GM23338 (cell line): Measurements from ENCODE around the gene ZNF784. TPM values are rescaled to one million over a fixed set of nuclear protein-coding genes. Genes with fewer than 3 reads are reported as not detected.

ENCODE experiments used
- ATAC-seq: fragments of 200-7000 bp; cut with Tn5 transposase; 3 replicates; pipeline ENCODE4 v1.9.1; 2020
- DNase-seq: peaks from one replicate; pipeline ENCODE4 v3.0.0-alpha.2; 2015; ENCODE audit warnings: low spot score
- H2AFZ ChIP-seq: fragments of 200-600 bp; sonication (generic); 2 replicates; pipeline ENCODE4 v1.8.0; 2016; ENCODE audit warnings: antibody characterized with exemption, mild to moderate bottlenecking, moderate library complexity
- H3F3A ChIP-seq: fragments of 200-600 bp; sonication (generic); replicated peaks from 2 replicates; pipeline ENCODE4 v1.8.0; 2017; ENCODE audit warnings: antibody characterized with exemption, mixed run types, low read depth
- H3K27ac ChIP-seq: fragments of 200-600 bp; sonication (generic); 2 replicates; pipeline ENCODE4 v1.6.1; 2016; ENCODE audit warnings: low read depth
- H3K27me3 ChIP-seq: fragments of 200-600 bp; sonication (generic); 2 replicates; pipeline ENCODE4 v1.8.0; 2016; ENCODE audit warnings: mild to moderate bottlenecking, mixed run types, moderate library complexity; ENCODE audit not compliant: insufficient read depth
- H3K36me3 ChIP-seq: fragments of 200-600 bp; sonication (generic); 2 replicates; pipeline ENCODE4 v1.8.0; 2016; ENCODE audit warnings: mild to moderate bottlenecking; ENCODE audit not compliant: insufficient read depth
- H3K4me1 ChIP-seq: fragments of 200-600 bp; sonication (generic); 2 replicates; pipeline ENCODE4 v1.8.0; 2016; ENCODE audit warnings: mild to moderate bottlenecking, moderate library complexity; ENCODE audit not compliant: insufficient read depth
- H3K4me2 ChIP-seq: fragments of 200-600 bp; sonication (generic); 2 replicates; pipeline ENCODE4 v1.7.1; 2017; ENCODE audit warnings: mixed run types
- H3K4me3 ChIP-seq: fragments of 200-600 bp; sonication (generic); 2 replicates; pipeline ENCODE4 v1.6.1; 2016; ENCODE audit warnings: mixed run types
- H3K79me2 ChIP-seq: fragments of 200-600 bp; sonication (generic); replicated peaks from 2 replicates; pipeline ENCODE4 v1.8.0; 2017; ENCODE audit warnings: mild to moderate bottlenecking; ENCODE audit not compliant: insufficient read depth
- H3K9me2 ChIP-seq: fragments of 200-600 bp; sonication (generic); 2 replicates; pipeline ENCODE4 v1.8.0; 2017; ENCODE audit not compliant: insufficient read depth
- H4K20me1 ChIP-seq: fragments of 200-600 bp; sonication (generic); replicated peaks from 2 replicates; pipeline ENCODE4 v1.8.0; 2017; ENCODE audit warnings: mild to moderate bottlenecking; ENCODE audit not compliant: insufficient read depth
- H3K27ac Mint-ChIP-seq: 2 replicates; pipeline ENCODE4 v1.8.0; 2020; ENCODE audit warnings: inconsistent platforms, mild to moderate bottlenecking, moderate library complexity, mixed read lengths
- H3K27me3 Mint-ChIP-seq: 3 replicates; pipeline ENCODE4 v1.8.0; 2022; ENCODE audit warnings: low read depth, mild to moderate bottlenecking, moderate library complexity, mixed read lengths, inconsistent platforms; ENCODE audit not compliant: insufficient read depth, poor library complexity
- H3K36me3 Mint-ChIP-seq: 3 replicates; pipeline ENCODE4 v1.8.0; 2021; ENCODE audit warnings: low read depth, mild to moderate bottlenecking, inconsistent platforms, moderate library complexity, mixed read lengths
- H3K4me1 Mint-ChIP-seq: 3 replicates; pipeline ENCODE4 v1.8.0; 2020; ENCODE audit warnings: mild to moderate bottlenecking, inconsistent platforms, mixed read lengths
- H3K4me3 Mint-ChIP-seq: 3 replicates; pipeline ENCODE4 v1.8.0; 2021; ENCODE audit warnings: moderate library complexity, mild to moderate bottlenecking, inconsistent platforms, mixed read lengths
- H3K9me3 Mint-ChIP-seq: 3 replicates; pipeline ENCODE4 v1.8.0; 2020; ENCODE audit warnings: moderate library complexity, mild to moderate bottlenecking, inconsistent platforms, mixed read lengths
- CREB1 ChIP-seq: fragments of 250-450 bp; sonication (Bioruptor Pico); IDR thresholded peaks from 2 replicates; pipeline ENCODE4 v1.5.0; 2020; ENCODE audit warnings: low read depth, mild to moderate bottlenecking, moderate library complexity
- CTCF ChIP-seq, 2 experiments: fragments of 200-600 bp in 1 of 2; sonication (generic) in 1 of 2; conservative IDR thresholded peaks; 2 replicates each; pipeline versions ENCODE4 v1.5.1 to v1.6.1; 2016 to 2017; ENCODE audit warnings: antibody characterized with exemption in 2 of 2, low read depth in 2 of 2, mild to moderate bottlenecking in 2 of 2, moderate library complexity in 1 of 2
- ETS1 ChIP-seq: IDR thresholded peaks from 2 replicates; pipeline ENCODE4 v1.6.1; 2016; ENCODE audit warnings: antibody characterized with exemption
- EZH2 ChIP-seq: fragments of 200-600 bp; sonication (generic); IDR thresholded peaks from one replicate; pipeline ENCODE4 v1.8.0; 2017; ENCODE audit warnings: antibody characterized with exemption, mild to moderate bottlenecking, low read depth; ENCODE audit not compliant: unreplicated experiment
- JUNB ChIP-seq: IDR thresholded peaks from one replicate; pipeline ENCODE4 v1.6.1; 2016; ENCODE audit warnings: antibody characterized with exemption; ENCODE audit not compliant: unreplicated experiment
- NANOG ChIP-seq: IDR thresholded peaks from 2 replicates; pipeline ENCODE4 v1.6.1; 2016; ENCODE audit warnings: antibody characterized with exemption, borderline replicate concordance
- POLR2AphosphoS5 ChIP-seq: IDR thresholded peaks from 2 replicates; pipeline ENCODE4 v1.6.1; 2016; ENCODE audit warnings: antibody characterized with exemption, low read depth
- REST ChIP-seq: IDR thresholded peaks from one replicate; pipeline ENCODE4 v1.6.1; 2018; ENCODE audit warnings: antibody characterized with exemption; ENCODE audit not compliant: unreplicated experiment
- STAT1 ChIP-seq: IDR thresholded peaks from one replicate; pipeline ENCODE4 v1.6.1; 2016; ENCODE audit warnings: antibody characterized with exemption; ENCODE audit not compliant: unreplicated experiment
- ZNF114 ChIP-seq: fragments of 250-450 bp; sonication (Bioruptor Pico); IDR thresholded peaks from 2 replicates; pipeline ENCODE4 v1.5.0; 2020; ENCODE audit warnings: mild to moderate bottlenecking, moderate library complexity
- ZNF331 ChIP-seq: fragments of 250-450 bp; sonication (Bioruptor Pico); IDR thresholded peaks from 2 replicates; pipeline ENCODE4 v1.5.0; 2020; ENCODE audit warnings: low read depth, mild to moderate bottlenecking, moderate library complexity
- polyA plus RNA-seq: library from polyadenylated mRNA; unstranded; fragments of >200 nt; fragmentation: Nextera tagmentation; extraction: Ambion mirVana; gene quantifications from 2 replicates; pipeline ENCODE4 v1.2.1, GENCODE V29; 2016
- total RNA-seq: library from RNA; depleted of rRNA; stranded (reverse); fragments of >200 nt; shearing (Covaris generic); gene quantifications from 2 replicates; pipeline ENCODE4 v1.2.3, GENCODE V29; 2014

Gene ZNF784
- total and polyA plus RNA-seq, 2 experiments from 2014 or later = 1.5 to 6.7 TPM

- H3K4me2 ChIP-seq = peak overlapping the region; percentile 87
These were observed 22.7 kb upstream of the ZNF784 start for GRCh38 chr19:55646889-55647731.

GRCh38 chr19:55645512-55645881, 21.1 kb upstream of the ZNF784 start:
- DNase-seq (no peak), ATAC-seq (no peak)
- no peaks in the 10 kb centered on the region for H3K36me3 ChIP-seq
- no peaks in the 10 kb centered on the region for H3K9me2 ChIP-seq
- H3K4me3 ChIP-seq = no peak overlapping the region
- peaks cover 22% of the 10 kb centered on the region for H3F3A ChIP-seq
- H3K4me1 Mint-ChIP-seq = peaks cover 25% of the 10 kb centered on the region
- peaks cover under 1% of the 10 kb centered on the region; the same call in 2 of the 3 replicates for H3K9me3 Mint-ChIP-seq
- H3K4me1 ChIP-seq = no peaks in the 10 kb centered on the region; the same call in 1 of the 2 replicates
- H3K36me3 Mint-ChIP-seq = peaks cover 37% of the 10 kb centered on the region
- no peak overlapping the region for H3K27ac Mint-ChIP-seq
- H3K4me2 ChIP-seq = no peak overlapping the region
- H2AFZ ChIP-seq = no peak overlapping the region
- H4K20me1 ChIP-seq = no peaks in the 10 kb centered on the region
- peaks cover 37% of the 10 kb centered on the region for H3K79me2 ChIP-seq
- H3K27me3 Mint-ChIP-seq = peaks cover 41% of the 10 kb centered on the region
- peak overlapping the region; percentile 84 for H3K4me3 Mint-ChIP-seq
- H3K27ac ChIP-seq = no peak overlapping the region
- H3K27me3 ChIP-seq = no peaks in the 10 kb centered on the region
- no peak for TF ChIP-seq EZH2
- TF ChIP-seq REST = no peak
- TF ChIP-seq STAT1 = no peak
- TF ChIP-seq ETS1 = no peak
- no peak for TF ChIP-seq CTCF (conservative IDR thresholded peaks at IDR 0.05; ENCODE audit: low read depth in 2 of 2)
- no peak for TF ChIP-seq ZNF331 (CRISPR knock-in tag)
- TF ChIP-seq JUNB = no peak
- no peak for TF ChIP-seq POLR2AphosphoS5
- TF ChIP-seq NANOG = no peak
- TF ChIP-seq ZNF114 (CRISPR knock-in tag) = no peak
- no peak for TF ChIP-seq CREB1 (CRISPR knock-in tag)

More at GRCh38 chr19:55646889-55647731, 22.7 kb upstream of the ZNF784 start:
- Histone ChIP-seq H4K20me1 (no peaks in the 10 kb centered on the region), H3K4me3 (peak overlapping the region; percentile 65), H3K9me2 (no peaks in the 10 kb centered on the region), H3K36me3 (no peaks in the 10 kb centered on the region), H3K27ac (peak overlapping the region; percentile 59; the same call in 1 of the 2 replicates), H3K79me2 (peaks cover 37% of the 10 kb centered on the region), H3F3A (peaks cover 15% of the 10 kb centered on the region), H2AFZ (peak overlapping the region; percentile 84; the same call in 1 of the 2 replicates), H3K27me3 (no peaks in the 10 kb centered on the region), H3K4me1 (no peaks in the 10 kb centered on the region; the same call in 1 of the 2 replicates)
- Mint-ChIP-seq H3K4me3 (peak overlapping the region; percentile 84), H3K9me3 (no peaks in the 10 kb centered on the region; the same call in 2 of the 3 replicates), H3K4me1 (peaks cover 32% of the 10 kb centered on the region), H3K36me3 (peaks cover 41% of the 10 kb centered on the region), H3K27me3 (peaks cover 41% of the 10 kb centered on the region), H3K27ac (no peak overlapping the region)
- no peak for ATAC-seq
- TF ChIP-seq POLR2AphosphoS5 = 0 out of 2 replicates have a peak, but pooled peaks have one; percentile 4
- no peak for TF ChIP-seq EZH2
- no peak for DNase-seq
